Activated naive CD4-positive, alpha-beta T cell treated with anti-CD3 and anti-CD28 coated beads, Interleukin-2, amount 50 U/mL, for 72 hours (primary cell): Measurements from ENCODE around the gene ABHD16B. TPM values are rescaled to one million over a fixed set of nuclear protein-coding genes. Genes with fewer than 3 reads are reported as not detected.

Experiments used
- ATAC-seq, 2 donors: fragments of 150-1000 bp; cut with Tn5 transposase; 2 replicates each; pipeline ENCODE4 v1.10.0; 2021; ENCODE audit warnings: mild to moderate bottlenecking in 2 of 2, moderate library complexity in 2 of 2
- DNase-seq, 2 donors: peaks; one replicate each; pipeline ENCODE4 v3.0.0; 2021 to 2022; ENCODE audit warnings: low spot score in 2 of 2
- H3K27ac Mint-ChIP-seq, 2 donors: one replicate each; pipeline ENCODE4 v1.8.0; 2022; ENCODE audit warnings: mild to moderate bottlenecking in 2 of 2, mixed read lengths in 2 of 2
- H3K36me3 Mint-ChIP-seq, 2 donors: one replicate each; pipeline ENCODE4 v1.8.0; 2022; ENCODE audit warnings: mixed read lengths in 2 of 2
- H3K9me3 Mint-ChIP-seq, 2 donors: one replicate each; pipeline ENCODE4 v1.8.0; 2022; ENCODE audit warnings: mixed read lengths in 2 of 2
- total RNA-seq, 2 donors: library from RNA; stranded (reverse); gene quantifications; one replicate each; pipeline ENCODE4 v1.2.3, GENCODE V29; 2022

The ABHD16B gene
- total RNA-seq, 2 donors from 2014 or later, result not detected

- H3K27ac Mint-ChIP-seq, result peak within 1 kb of the TSS; percentile 97 to 98
- no peaks in the 10 kb centered on the region for H3K9me3 Mint-ChIP-seq
- peak; percentile 96 to 97 for DNase-seq
- ATAC-seq, result peak; percentile 75 to 87
- peaks cover 8 to 26% of the 10 kb centered on the region in 2 donors for H3K36me3 Mint-ChIP-seq
Measured at GRCh38 chr20:63894358-63895201, 33.3 kb downstream of the ABHD16B start, which contains the start of gene DNAJC5. DNAJC5 (plus strand) TSS chr20:63895126; CDS start chr20:63928346, 33,220 bp downstream.

DNA sequence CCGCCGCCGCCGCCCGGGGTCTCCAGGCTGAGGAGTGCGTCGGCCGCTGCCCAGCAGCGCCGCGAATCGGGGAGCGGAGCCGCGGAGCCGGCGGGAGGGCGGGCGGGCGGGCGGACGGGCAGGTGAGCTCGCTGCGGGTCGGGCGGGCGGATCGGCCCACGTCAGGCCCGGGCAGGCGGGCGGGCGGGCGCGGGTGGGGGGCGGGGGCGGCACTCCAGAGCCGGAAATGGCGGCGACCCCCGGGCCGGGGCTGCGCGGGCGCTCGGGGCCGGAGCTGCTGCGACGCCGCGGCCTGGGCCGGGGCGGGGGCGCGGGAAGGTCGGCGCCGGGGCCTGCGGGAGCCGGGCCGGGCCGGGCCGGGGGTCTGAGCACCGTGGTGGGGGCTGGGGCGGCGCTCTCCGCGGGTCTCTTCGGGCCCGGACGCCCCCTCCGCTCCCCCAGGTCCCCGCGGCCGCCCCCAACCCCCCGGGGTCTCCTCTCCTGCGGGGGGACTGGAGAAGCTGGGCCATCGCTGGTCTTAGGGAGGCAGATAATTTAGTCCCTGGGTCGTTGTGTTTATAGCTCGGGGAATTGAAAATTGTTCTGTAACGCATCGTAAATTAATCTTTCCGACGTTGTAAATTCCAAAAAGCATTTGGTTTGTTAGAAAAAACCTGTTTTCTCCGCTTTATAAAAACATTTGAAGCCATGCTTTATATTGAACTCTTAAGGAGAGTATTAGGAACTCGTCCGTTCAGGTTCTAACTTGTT is 34.1 kb downstream of the ABHD16B start:
- ATAC-seq, result peak in 1 of 2 donors; percentile 3
- Mint-ChIP-seq H3K27ac (peak overlapping the region; percentile 97 to 98), H3K36me3 (peaks cover 8 to 26% of the 10 kb centered on the region in 2 donors), H3K9me3 (no peaks in the 10 kb centered on the region)
- DNase-seq, result no peak

DNA sequence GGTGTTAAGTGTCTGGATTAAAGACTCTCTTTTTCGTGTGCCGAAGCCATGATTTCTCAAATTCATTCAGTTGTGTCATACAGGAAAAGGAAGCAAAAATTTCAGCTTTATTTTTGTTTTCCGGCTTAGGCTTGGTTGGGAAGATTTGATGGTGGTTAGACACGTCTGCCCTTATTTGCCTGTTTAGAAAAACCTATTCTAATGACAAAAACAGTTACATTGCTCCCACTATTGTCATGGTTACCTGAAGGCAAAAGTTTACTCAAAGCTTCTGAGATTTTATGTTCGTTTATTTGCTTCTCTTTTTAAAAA is 34.6 kb downstream of the ABHD16B start:
- Mint-ChIP-seq H3K36me3 (peaks cover 8 to 26% of the 10 kb centered on the region in 2 donors), H3K9me3 (no peaks in the 10 kb centered on the region), H3K27ac (peak overlapping the region; percentile 97 to 98)
- DNase-seq, result no peak
- peak; percentile 1 to 4 for ATAC-seq

DNA sequence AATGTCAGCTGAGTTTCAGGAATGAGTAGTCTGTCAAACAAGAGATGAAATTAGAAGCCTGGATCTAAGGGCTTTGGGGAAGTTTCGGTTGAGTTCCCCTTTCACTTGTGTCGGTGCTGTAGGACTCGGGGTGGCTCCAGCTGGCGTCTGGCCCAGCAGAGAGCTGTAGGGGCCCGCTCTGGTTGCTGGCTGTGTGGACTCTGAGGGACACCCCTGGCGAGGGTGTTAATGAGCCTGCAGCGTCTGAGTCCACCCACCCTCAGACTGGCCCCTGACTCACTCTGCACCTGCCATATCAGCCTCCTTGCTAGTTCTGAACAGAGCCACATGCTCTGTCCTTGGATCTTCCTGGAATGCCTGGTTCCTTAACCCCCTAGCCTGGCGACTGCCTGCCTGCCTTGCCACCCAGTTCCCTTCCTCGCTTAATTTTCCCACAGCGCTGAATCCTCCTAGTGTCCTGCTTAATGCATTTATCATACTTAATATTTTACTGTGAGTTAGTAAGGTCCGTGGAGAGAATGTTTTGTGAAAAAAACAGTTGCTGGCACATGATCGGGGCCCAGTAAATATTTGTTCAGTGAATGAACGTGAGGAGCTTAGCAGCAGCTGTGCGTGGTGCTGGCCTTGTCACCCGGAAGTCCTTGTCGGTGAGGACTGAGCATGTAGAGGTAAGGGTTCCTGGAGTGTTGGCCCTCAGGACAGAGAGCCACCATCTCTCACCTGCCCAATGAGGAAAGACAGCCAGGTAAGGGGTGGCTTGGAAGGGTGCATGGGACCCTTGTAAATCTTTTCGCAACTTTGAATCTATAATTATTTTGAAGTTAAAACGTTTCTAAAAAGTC is 35.2 kb downstream of the ABHD16B start:
- no peaks in the 10 kb centered on the region for H3K9me3 Mint-ChIP-seq
- ATAC-seq (peak; percentile 50 to 76), DNase-seq (peak; percentile 30 to 70)
- H3K27ac Mint-ChIP-seq, result peak overlapping the region; percentile 97 to 98
- H3K36me3 Mint-ChIP-seq, result peaks cover 8 to 26% of the 10 kb centered on the region in 2 donors

- DNase-seq (no peak), ATAC-seq (no peak)
- Mint-ChIP-seq H3K27ac (peak overlapping the region in 1 of 2 donors; percentile 46), H3K36me3 (peaks cover 8 to 26% of the 10 kb centered on the region in 2 donors), H3K9me3 (no peaks in the 10 kb centered on the region)
Measured at GRCh38 chr20:63897978-63898561, 36.8 kb downstream of the ABHD16B start.

- peak in 1 of 2 donors; percentile 17 for DNase-seq
- Mint-ChIP-seq H3K9me3 (no peaks in the 10 kb centered on the region), H3K27ac (peak overlapping the region; percentile 14 to 15), H3K36me3 (peaks cover 8 to 26% of the 10 kb centered on the region in 2 donors)
- no peak for ATAC-seq
Measured at GRCh38 chr20:63898882-63899558, 37.7 kb downstream of the ABHD16B start.

DNA sequence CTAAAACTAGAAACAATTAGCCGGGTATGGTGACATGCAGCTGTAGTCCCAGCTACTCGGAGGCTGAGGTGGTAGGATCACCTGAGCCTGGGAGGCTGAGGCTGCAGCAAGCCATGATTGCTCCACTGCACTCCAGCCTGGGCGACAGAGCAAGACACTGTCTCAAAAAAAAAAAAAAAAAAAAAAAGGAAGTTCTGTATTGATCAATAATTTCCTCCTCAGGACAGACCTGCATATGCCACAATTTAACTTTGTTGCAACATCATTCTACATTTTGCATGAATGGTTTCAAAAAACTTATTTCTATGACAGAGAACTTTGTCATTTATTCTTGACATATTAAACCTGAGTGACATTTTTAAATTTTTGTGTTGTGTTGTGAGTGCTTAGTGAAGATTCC is 39.1 kb downstream of the ABHD16B start:
- ATAC-seq (no peak), DNase-seq (no peak)
- no peaks in the 10 kb centered on the region for H3K9me3 Mint-ChIP-seq
- H3K27ac Mint-ChIP-seq, result no peak overlapping the region
- peaks cover 8 to 26% of the 10 kb centered on the region in 2 donors for H3K36me3 Mint-ChIP-seq

DNA sequence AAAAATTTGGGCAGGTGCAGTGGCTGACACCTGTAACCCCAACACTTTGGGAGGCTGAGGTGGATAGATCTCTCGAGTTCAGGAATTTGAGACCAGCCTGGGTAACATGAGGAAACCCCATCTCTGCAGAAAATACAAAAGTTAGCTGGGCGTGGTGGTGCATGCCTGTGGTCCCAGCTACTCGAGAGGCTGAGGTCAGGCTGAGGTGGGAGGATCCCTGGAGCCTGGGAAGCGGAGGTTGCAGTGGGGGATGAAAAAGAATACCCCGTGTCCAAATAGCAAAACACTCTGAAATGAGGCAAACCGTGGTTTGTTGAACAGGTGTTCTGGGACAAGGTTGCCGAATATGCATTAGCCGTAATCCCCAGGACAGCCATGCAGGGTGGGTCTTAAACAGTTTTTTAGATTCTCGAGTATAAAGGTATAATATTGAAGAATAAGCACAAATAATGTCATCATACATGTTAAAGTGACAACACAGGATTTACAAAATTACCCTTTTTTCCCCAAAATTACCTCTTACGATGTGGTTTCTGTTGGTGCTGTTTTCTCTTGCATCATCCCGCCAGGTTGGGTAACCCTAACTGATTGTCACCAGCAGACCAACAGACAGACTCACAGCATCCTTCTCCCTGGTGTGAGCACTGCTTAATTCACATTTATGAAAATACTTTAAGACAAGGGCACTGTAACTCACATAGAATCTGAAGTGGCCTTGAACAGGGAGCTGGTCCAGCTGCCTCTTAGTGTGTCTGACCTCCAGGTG is 42.7 kb downstream of the ABHD16B start:
- Mint-ChIP-seq H3K9me3 (no peaks in the 10 kb centered on the region), H3K27ac (peak overlapping the region in 1 of 2 donors; percentile 97), H3K36me3 (no peaks in the 10 kb centered on the region)
- ATAC-seq (no peak), DNase-seq (no peak)

- Mint-ChIP-seq H3K27ac (peak overlapping the region in 1 of 2 donors; percentile 9), H3K36me3 (no peaks in the 10 kb centered on the region), H3K9me3 (no peaks in the 10 kb centered on the region)
- ATAC-seq, result no peak
- no peak for DNase-seq
Measured at GRCh38 chr20:63908008-63908682, 46.8 kb downstream of the ABHD16B start.

GRCh38 chr20:63911176-63911575 is 49.9 kb downstream of the ABHD16B start:
- peak overlapping the region; percentile 28 to 77 for H3K27ac Mint-ChIP-seq
- ATAC-seq, result peak in 1 of 2 donors; percentile 68

More at GRCh38 chr20:63911176-63911575, 49.9 kb downstream of the ABHD16B start:
- no peak for DNase-seq
- Mint-ChIP-seq H3K9me3 (no peaks in the 10 kb centered on the region), H3K36me3 (peaks cover 0 to 8% of the 10 kb centered on the region in 2 donors)

Other genes starting within 250 kb of the ABHD16B start
- 10 to 100 TPM; 11.3 to 24.0 TPM for gene GMEB2, start 234.4 kb upstream of the ABHD16B start, total RNA-seq
- gene STMN3, start 208.1 kb upstream of the ABHD16B start, total RNA-seq, result 10 to 100 TPM; 13.8 to 19.5 TPM
- gene RTEL1, start 203.2 kb upstream of the ABHD16B start, total RNA-seq, result 10 to 100 TPM; 45.7 to 51.4 TPM
- not detected for gene TNFRSF6B, start 164.8 kb upstream of the ABHD16B start, total RNA-seq
- 10 to 100 TPM; 36.1 to 53.4 TPM for gene ARFRP1, start 153.5 kb upstream of the ABHD16B start, total RNA-seq
- gene ZGPAT, start 153.5 kb upstream of the ABHD16B start, total RNA-seq, result 10 to 100 TPM; 12.5 to 24.0 TPM
- 10 to 100 TPM in 1 of 2 donors, 1 to 10 TPM in 1; 6.3 to 18.2 TPM for gene LIME1, start 124.8 kb upstream of the ABHD16B start, total RNA-seq
- gene SLC2A4RG, start 121.7 kb upstream of the ABHD16B start, total RNA-seq, result 10 to 100 TPM; 24.7 to 37.2 TPM
- gene ZBTB46, start 30.2 kb upstream of the ABHD16B start, total RNA-seq, result 1 to 10 TPM in 1 of 2 donors, under 1 TPM in 1; 0.39 to 1.2 TPM
- gene TPD52L2, start 3.8 kb downstream of the ABHD16B start, total RNA-seq, result 10 to 100 TPM; 31.3 to 62.1 TPM
- 10 to 100 TPM; 30.7 to 41.9 TPM for gene DNAJC5, start 33.6 kb downstream of the ABHD16B start, total RNA-seq
- 10 to 100 TPM; 21.3 to 32.7 TPM for gene UCKL1, start 94.9 kb downstream of the ABHD16B start, total RNA-seq
- 10 to 100 TPM in 1 of 2 donors, 1 to 10 TPM in 1; 10.0 to 21.4 TPM for gene ZNF512B, start 108.4 kb downstream of the ABHD16B start, total RNA-seq
- 10 to 100 TPM in 1 of 2 donors, 1 to 10 TPM in 1; 8.2 to 65.4 TPM for gene SAMD10, start 118.1 kb downstream of the ABHD16B start, total RNA-seq
- 10 to 100 TPM; 82.1 to 82.7 TPM for gene PRPF6, start 119.6 kb downstream of the ABHD16B start, total RNA-seq
- gene C20orf204, start 174.7 kb downstream of the ABHD16B start, total RNA-seq, result 10 to 100 TPM; 14.2 to 18.8 TPM
- gene SOX18, start 188.1 kb downstream of the ABHD16B start, total RNA-seq, result 1 to 10 TPM in 1 of 2 donors, under 1 TPM in 1; 0.39 to 1.4 TPM
- gene TCEA2, start 201.7 kb downstream of the ABHD16B start, total RNA-seq, result 10 to 100 TPM; 21.9 to 79.3 TPM
- 10 to 100 TPM; 21.5 to 47.8 TPM for gene RGS19, start 218.0 kb downstream of the ABHD16B start, total RNA-seq
- gene OPRL1, start 218.6 kb downstream of the ABHD16B start, total RNA-seq, result 1 to 10 TPM in 1 of 2 donors, under 1 TPM in 1; 0.32 to 1.2 TPM
- not detected for gene LKAAEAR1, start 222.9 kb downstream of the ABHD16B start, total RNA-seq
- not detected for gene NPBWR2, start 246.1 kb downstream of the ABHD16B start, total RNA-seq